ENCODE data around the gene SETDB1.
A peak's percentile ranks its signal among the peaks of the same experiment; 100 is the strongest.

The SETDB1 gene

GRCh38 chr1:150981177-150981804 lies 55.1 kb downstream of the SETDB1 start:
- peak; percentile 49 for ATAC-seq (ENCODE audit: low read depth)
- Histone ChIP-seq H3K9me3 (ENCODE audit: severe bottlenecking) (no peaks in the 10 kb centered on the region), H3K27me3 (ENCODE audit: insufficient read depth, poor library complexity, severe bottlenecking) (no peaks in the 10 kb centered on the region), H3K4me1 (ENCODE audit: insufficient read depth, poor library complexity, severe bottlenecking) (peaks cover 23% of the 10 kb centered on the region), H3K4me3 (ENCODE audit: severe bottlenecking) (no peak overlapping the region), H3K36me3 (ENCODE audit: low read depth) (no peaks in the 10 kb centered on the region), H3K27ac (ENCODE audit: poor library complexity, severe bottlenecking) (peak overlapping the region; percentile 34)
- no peak for TF ChIP-seq CTCF (IDR thresholded peaks at IDR 0.05; ENCODE audit: poor library complexity, severe bottlenecking)
- DNase-seq (ENCODE audit: low spot score), result no peak

- no peaks in the 10 kb centered on the region for H3K9me3 ChIP-seq (ENCODE audit: severe bottlenecking)
- H3K36me3 ChIP-seq (ENCODE audit: low read depth), result no peaks in the 10 kb centered on the region
- H3K4me3 ChIP-seq (ENCODE audit: severe bottlenecking), result no peak within 1 kb of the TSS
- no peaks in the 10 kb centered on the region for H3K27me3 ChIP-seq (ENCODE audit: insufficient read depth, poor library complexity, severe bottlenecking)
- ATAC-seq (ENCODE audit: low read depth) (peak; percentile 3; the same call in 2 of the 3 replicates), DNase-seq (ENCODE audit: low spot score) (no peak)
- peaks cover 17% of the 10 kb centered on the region for H3K4me1 ChIP-seq (ENCODE audit: insufficient read depth, poor library complexity, severe bottlenecking)
- no peak for TF ChIP-seq CTCF (IDR thresholded peaks at IDR 0.05; ENCODE audit: poor library complexity, severe bottlenecking)
- H3K27ac ChIP-seq (ENCODE audit: poor library complexity, severe bottlenecking), result peak within 1 kb of the TSS; percentile 34
These were observed 55.9 kb downstream of the SETDB1 start, which contains the start of gene ANXA9 for GRCh38 chr1:150981805-150982712. Gene ANXA9 (plus strand): TSS chr1:150982292. CDS start chr1:150983106, 814 bp downstream.

DNA sequence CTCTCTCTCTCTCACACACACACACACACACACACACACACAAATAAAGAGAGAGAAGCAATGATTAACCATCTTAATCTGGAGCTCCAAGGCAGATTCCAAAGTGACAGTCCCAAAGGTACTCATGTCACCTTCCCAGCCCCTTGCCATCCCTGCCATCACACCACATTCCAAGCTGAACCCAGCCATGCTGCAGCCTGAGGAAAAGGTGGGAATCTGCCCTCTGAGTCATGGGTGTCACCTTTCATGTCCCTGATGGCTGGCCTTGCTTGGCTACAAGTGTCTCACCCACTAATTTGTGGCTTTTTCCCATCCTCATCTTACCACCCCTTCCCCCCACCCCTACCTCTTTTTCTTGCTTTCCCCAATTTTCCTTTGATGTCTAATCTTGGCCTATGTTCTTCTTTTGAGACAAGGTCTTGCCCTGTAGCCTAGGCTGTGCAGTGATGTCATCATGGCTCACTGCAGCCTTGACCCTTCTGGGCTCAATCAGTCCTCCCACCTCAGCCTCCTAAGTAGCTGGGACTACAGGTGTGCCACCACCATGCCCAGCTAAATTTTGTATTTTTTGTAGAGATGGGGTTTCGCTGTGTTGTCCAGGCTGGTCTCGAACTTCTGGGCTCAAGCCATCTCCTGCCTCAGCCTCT lies 59.1 kb downstream of the SETDB1 start:
- DNase-seq (ENCODE audit: low spot score), result no peak
- Histone ChIP-seq H3K4me3 (ENCODE audit: severe bottlenecking) (no peak overlapping the region), H3K9me3 (ENCODE audit: severe bottlenecking) (no peaks in the 10 kb centered on the region), H3K27me3 (ENCODE audit: insufficient read depth, poor library complexity, severe bottlenecking) (no peaks in the 10 kb centered on the region), H3K36me3 (ENCODE audit: low read depth) (no peaks in the 10 kb centered on the region), H3K4me1 (ENCODE audit: insufficient read depth, poor library complexity, severe bottlenecking) (peaks cover 9% of the 10 kb centered on the region), H3K27ac (ENCODE audit: poor library complexity, severe bottlenecking) (no peak overlapping the region)
- no peak for TF ChIP-seq CTCF (IDR thresholded peaks at IDR 0.05; ENCODE audit: poor library complexity, severe bottlenecking)
- no peak for ATAC-seq (ENCODE audit: low read depth)

DNA sequence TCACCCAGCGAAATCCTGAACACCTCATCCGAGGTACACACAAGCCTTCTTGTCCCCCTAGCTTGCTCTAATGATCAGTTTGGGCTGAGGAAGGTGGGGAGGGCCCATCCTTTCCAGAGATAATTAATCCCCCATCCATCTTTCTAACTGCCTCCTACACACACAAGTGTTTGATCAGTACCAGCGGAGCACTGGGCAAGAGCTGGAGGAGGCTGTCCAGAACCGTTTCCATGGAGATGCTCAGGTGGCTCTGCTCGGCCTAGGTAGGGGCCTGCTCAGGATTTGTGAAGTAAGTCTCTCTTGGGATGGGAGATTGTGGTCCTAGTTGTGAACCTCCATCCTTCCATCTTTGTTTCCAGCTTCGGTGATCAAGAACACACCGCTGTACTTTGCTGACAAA lies 61.8 kb downstream of the SETDB1 start:
- DNase-seq (ENCODE audit: low spot score) (no peak), ATAC-seq (ENCODE audit: low read depth) (no peak)
- H3K9me3 ChIP-seq (ENCODE audit: severe bottlenecking), result no peaks in the 10 kb centered on the region

More for the DNA sequence above, 61.8 kb downstream of the SETDB1 start:
- no peak overlapping the region for H3K4me3 ChIP-seq (ENCODE audit: severe bottlenecking)
- no peak overlapping the region for H3K27ac ChIP-seq (ENCODE audit: poor library complexity, severe bottlenecking)
- H3K27me3 ChIP-seq (ENCODE audit: insufficient read depth, poor library complexity, severe bottlenecking), result no peaks in the 10 kb centered on the region
- H3K36me3 ChIP-seq (ENCODE audit: low read depth), result no peaks in the 10 kb centered on the region
- no peaks in the 10 kb centered on the region for H3K4me1 ChIP-seq (ENCODE audit: insufficient read depth, poor library complexity, severe bottlenecking)
- no peak for TF ChIP-seq CTCF (IDR thresholded peaks at IDR 0.05; ENCODE audit: poor library complexity, severe bottlenecking)

Data from RWPE2 (cell line).